GM20431 (cell line): ENCODE results near the gene AMH.
"Not testable (repeated sequence)": the region's sequence is repeated elsewhere in the genome, so short reads cannot be mapped to it uniquely, and the experiment has no call there.

ENCODE experiments used
- in situ Hi-C: fragments of 300-500 bp; cut with MseI, MboI; formaldehyde crosslinking; loops from one replicate; pipeline ENCODE4 v1.15.0; 2020; ENCODE audit warnings: low sequenced_read_pairs; ENCODE audit not compliant: unreplicated experiment

Gene AMH

DNA sequence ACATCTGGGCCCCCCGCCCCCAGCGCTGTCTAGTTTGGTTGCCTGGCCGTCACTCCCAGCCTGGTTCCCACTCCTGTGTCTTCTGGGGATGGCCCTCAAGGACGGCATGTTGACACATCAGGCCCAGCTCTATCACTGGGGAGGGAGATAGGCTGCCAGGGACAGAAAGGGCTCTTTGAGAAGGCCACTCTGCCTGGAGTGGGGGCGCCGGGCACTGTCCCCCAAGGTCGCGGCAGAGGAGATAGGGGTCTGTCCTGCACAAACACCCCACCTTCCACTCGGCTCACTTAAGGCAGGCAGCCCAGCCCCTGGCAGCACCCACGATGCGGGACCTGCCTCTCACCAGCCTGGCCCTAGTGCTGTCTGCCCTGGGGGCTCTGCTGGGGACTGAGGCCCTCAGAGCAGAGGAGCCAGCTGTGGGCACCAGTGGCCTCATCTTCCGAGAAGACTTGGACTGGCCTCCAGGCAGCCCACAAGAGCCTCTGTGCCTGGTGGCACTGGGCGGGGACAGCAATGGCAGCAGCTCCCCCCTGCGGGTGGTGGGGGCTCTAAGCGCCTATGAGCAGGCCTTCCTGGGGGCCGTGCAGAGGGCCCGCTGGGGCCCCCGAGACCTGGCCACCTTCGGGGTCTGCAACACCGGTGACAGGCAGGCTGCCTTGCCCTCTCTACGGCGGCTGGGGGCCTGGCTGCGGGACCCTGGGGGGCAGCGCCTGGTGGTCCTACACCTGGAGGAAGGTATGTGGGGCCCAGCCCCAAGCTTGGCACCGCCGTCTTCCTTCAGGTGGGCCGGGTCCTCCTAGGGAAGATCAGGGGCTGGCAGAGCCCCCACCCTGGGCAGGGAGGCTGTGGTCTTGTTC, at the start of gene AMH:
Gene AMH, plus strand, starts transcription at position 314 of the 857 bp plus-strand sequence. Its CDS starts 10 bp downstream, at position 324.
- in situ Hi-C loops, result no loop called here

DNA sequence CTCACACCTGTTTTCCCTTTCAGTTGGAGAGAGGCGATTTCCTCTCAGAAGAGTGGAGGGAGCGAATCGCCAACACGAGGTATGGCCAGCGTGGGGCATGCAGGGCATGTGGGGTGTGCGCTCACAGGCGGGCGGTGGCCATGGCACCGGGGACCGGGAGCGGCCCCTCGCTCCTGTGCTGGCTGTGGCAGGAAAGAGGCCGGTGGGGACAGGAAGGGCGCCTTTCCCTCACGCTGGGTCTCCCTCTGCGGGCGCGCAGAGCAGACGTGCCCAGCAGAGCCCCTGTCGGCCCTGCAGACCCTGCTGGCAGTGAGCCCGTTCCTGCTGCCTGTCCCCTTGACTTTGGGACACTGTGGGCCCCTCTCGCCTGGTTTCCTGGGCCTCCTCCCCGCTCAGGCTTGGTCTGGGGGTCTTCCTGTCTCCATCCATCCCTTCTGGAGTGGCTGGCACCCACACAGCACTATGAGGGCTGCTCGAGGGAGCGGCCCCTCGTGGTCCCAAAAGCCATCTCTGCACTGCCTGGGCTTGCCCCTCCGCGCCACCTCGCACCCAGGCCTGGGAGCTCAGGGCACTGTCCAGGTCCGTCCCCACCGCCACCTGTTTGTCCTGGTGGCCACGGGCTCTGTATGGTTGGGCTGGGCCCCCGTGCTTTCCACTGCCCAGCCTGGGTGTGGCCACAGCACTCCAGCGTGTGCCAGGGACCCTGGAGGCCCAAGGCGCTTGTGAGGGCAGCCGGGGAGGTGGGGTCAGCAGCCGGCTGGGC, 49.1 kb upstream of the AMH start:
- in situ Hi-C loops, result no loop called here

DNA sequence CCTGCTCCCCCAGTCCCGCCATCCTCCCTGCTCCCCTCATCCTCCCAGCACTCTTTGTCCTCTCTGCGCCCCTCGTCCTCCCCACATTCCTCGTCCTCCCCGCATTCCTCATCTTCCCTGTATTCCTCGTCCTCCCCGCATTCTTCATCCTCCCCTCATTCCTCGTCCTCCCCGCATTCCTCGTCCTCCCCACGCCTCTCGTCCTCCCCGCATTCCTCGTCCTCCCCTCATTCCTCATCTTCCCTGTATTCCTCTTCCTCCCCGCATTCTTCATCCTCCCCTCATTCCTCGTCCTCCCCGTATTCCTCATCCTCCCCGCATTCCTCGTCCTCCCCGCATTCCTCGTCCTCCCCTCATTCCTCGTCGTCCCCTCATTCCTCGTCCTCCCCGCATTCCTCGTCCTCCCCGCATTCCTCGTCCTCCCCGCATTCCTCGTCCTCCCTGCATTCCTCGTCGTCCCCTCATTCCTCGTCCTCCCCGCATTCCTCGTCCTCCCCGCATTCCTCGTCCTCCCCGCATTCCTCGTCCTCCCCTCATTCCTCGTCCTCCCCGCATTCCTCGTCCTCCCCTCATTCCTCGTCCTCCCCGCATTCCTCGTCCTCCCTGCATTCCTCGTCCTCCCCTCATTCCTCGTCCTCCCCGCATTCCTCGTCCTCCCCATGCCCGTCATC, 48.4 kb upstream of the AMH start:
- in situ Hi-C loops, result not testable (repeated sequence)

DNA sequence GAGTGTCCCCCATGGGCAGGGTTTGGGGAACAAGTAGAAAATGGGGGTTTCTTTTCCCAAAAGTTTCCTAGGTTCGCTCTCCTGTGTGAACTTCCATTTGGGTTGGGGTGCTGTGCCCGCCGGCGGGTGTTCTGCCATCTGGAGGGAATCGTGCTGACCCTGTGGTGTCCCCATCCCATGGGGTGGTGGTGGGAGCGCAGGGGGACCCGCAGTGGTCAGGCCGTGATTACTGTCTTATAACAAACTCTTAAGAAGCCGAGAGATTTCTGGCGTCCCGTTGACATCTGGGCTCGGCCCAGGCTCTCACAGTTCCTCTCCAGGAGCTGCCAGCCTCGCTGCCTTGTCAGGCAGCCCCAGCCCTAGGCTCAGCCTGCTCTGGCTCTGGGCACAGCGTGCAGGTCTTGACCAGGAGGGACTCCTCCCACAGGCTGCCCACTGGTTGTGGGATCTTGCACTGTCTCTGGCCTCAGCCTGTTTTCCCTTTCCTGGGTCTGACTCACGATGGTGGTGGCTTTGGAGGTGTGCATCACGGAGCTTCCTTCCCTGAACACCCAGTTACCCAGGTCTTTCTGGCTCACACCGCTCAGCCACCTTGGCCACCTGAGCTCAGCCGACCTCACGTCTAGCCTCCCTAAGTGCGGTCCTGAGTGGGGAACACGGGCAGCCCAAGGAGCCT, 47.5 kb upstream of the AMH start:
- in situ Hi-C loops, result no loop called here

DNA sequence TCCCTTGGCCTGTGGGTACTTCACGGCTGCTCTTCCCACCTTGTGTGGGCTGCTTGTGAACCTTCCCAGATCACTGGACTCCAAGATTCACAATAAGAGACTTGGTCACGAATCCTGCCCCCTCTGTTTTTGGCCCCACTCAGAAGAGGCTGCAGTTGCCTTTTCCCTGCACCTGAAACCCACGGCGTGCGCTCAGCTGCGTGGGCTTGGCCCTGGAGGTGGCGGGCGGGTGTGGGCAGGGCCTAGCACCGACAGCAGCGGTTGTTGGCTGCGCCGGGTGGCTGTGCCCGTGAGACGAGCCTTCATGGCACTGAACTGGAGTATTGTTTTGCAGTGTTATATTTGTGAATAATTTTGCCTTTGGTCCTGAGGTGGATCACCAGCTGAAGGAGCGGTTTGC, 46.8 kb upstream of the AMH start:
- in situ Hi-C loops, result no loop called here

DNA sequence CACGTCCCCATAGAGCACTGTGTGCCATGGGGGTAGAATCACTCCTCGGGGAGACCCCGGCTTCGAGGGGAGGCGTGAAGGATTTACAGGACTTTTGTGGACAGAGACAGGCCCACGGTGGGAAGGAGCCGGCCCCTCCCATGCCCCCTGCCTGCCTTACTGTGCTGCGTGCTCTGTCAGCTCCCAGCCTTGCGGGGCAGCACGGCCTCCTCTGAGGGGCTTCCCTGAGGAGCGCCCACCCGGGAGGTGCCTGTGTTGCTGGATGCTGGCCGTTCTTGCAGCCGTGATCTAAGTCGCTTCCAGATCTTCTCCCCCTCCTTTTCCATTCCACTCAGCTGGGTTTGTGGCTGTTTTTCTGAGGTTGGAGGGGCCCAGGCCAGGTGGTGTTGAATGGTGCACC, 42.1 kb upstream of the AMH start:
- in situ Hi-C loops, result no loop called here

DNA sequence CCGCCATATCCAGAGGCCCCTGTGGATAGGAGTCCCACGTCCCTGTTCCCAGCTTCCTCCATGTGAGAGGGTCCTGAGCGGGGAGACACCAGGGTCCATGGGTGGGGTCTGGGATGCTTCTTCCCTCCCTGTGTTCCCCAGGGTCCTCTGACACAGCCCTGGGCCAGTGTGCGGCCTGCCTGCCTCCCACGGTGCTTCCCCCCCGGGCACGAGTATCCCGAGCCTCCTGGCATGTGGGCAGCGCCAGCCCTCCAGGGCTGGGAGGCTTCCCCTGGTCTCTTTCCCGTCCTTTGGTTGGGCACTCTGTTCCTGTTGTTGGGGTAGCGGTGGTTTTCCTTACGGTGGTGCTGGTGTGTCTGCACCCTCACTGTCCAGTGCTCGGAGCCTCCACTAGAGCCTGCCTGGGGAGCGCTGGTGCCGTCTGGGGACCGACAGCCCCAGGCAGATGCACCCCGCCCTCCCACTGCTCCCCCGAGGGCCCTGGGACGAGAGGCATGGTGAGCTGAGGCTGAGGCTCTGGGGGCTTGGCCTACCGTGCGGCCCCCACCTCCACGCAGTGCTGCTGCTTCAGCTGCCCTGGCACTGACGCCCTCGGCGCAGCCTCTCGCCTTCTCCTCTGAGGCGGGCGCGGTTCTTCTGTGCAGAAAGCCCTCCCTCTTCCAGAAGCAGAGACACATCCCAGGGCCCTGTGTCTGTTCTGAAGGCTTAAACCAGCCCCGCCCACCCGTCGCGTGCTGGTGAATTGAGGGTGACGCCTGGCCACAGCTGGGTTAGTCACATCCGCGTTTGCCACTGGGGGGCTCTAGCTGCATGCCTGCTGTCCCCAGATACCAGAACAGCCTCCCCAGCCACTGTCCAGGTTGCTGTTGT, 40.9 kb upstream of the AMH start:
- in situ Hi-C loops, result no loop called here

DNA sequence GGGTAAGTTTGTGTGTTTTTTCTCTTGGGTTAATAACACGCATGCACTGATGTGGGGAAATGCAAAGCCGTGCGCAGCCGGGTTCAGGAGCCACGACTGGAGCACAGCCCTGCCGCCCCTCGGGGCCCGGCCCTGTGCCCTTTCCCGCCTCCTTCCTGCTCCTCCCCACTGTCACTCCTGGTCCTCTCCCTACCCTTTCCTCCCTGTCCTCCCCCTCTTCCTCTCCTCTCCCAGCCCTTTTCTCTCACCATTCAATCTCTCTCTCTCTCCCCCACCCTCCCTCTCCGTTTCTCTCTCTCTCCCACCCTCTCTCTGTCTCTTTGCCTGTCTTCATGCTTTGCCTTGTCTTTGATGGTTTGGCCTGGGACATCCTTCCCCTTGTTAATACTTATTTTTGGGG, 40.1 kb upstream of the AMH start:
- in situ Hi-C loops, result no loop called here

DNA sequence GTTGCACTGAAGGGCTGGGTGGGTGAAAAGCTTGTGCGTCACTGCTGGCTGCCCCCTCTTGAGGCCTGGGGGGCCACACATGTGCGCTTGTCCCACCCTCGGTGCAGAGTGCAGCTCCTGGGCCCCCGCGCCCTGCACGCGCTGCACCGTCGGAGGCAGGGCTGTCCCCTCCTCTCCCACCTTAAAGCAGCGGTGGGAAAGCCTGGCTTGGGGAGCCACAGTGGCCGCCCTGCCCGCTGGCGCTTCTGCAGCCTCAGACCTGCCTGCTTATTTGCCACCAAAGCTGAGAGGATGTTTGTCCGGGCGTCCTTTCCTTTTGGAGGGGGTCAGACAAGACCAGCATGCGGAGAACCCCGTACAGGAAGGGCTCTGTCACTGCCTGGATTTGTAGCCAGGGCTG, 39.7 kb upstream of the AMH start:
- in situ Hi-C loops, result no loop called here

DNA sequence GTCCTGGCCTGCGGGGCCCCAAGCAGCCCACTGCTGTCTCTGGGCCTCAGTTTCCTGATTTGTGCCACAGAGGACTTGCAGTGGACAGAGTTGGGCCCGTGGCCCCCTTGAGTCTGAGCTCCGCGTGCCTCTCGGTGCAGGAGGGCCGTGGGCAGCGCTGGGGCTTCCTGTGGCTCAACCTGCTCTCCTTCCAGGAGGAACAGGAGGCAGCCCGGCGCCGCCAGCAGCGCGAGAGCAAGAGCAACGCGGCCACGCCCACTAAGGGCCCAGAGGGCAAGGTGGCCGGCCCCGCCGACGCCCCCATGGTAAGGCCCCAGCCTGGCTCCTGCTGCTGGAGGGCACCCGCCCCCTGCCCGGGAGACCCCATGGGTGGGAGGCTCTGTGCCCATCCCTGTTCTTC, 38.9 kb upstream of the AMH start:
- in situ Hi-C loops, result no loop called here

DNA sequence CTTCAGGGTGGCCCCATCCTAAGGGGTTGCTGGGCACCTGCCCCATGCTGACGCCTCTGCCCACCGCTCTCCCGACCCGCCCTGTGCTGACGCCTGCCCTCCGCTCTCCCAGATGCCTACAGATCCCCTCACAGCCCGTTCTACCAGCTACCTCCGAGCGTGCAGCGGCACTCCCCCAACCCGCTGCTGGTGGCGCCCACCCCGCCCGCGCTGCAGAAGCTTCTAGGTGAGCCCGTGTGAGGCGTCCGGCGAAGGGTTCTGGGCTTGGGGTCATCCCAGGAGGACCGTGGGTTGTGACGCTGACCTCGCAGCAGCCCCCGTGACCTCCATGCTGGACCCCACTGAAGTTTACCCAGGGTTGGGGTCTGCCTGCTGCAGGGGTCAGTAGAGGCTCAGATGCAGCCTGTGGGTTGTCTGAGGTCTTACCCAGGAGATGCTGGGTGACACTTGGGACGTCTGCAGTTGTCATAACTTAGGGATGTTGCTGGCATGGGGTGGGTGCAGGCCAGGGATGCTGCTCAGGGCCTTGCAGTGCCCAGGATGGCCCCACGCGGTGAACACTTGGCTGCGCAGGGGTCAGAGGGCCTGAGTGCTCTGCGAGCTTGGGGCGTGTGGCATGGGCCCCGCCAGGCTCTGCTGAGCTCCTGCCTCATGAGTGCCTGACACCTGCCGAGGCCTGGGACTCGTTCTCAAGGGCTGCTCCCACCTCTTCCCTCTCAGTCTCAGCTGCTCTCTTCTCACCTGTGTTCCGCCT, 38.0 kb upstream of the AMH start:
- in situ Hi-C loops, result no loop called here

DNA sequence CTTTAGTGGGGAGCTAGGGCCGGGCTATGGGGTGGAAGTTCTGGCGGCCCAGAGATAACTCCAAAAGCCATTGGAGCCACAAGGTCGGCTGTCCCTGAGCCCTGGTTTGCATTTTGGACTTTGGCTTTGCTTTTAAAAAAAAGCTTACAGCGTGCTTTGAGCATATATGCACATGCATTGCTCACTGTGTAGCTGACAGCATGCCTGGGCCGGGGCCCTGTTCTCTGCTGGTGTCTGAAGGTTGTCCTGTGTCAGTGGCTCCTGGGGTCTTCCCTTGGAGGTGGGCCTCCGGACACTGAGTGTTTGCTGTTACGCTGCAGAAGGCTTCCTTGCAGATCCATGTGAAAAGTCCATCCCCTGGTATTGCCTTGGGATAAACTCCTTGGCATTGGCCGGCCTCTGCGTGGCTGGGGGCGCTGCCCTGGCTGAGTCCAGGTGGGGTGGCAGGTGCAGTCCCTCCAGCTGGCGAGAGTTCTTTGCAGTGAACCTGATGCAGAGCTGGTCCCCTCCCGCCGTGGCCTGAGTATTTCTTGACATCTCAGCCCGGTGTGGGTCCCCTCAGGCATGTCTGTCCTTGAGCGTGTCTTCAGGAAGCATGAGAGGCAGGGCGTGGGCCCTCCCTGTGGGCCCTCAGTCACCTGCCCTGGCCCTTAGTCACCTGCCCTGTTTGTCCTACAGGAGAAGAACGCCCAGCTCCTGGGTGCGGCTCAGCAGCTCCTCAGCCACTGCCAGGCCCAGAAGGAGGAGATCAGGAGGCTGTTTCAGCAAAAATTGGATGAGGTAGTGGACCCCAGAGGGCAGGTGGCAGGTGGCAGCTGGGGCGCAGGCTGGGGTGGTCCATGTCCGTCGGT, 36.0 kb upstream of the AMH start:
- in situ Hi-C loops, result no loop called here

DNA sequence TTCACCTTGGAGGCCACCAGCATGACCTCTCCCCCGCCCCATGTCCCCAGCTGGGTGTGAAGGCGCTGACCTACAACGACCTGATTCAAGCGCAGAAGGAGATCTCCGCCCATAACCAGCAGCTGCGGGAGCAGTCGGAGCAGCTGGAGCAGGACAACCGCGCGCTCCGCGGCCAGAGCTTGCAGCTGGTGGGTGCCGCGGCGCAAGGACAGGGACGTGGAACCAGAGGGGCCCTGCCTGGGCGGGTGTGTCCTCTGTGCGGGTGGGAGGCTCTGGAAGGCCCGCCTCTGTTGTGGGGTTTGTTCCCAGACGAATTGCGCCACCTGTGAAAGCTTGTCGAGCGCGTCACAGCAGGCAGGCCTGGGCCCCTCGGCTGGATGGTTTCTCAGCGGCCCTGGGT, 35.3 kb upstream of the AMH start:
- in situ Hi-C loops, result no loop called here

DNA sequence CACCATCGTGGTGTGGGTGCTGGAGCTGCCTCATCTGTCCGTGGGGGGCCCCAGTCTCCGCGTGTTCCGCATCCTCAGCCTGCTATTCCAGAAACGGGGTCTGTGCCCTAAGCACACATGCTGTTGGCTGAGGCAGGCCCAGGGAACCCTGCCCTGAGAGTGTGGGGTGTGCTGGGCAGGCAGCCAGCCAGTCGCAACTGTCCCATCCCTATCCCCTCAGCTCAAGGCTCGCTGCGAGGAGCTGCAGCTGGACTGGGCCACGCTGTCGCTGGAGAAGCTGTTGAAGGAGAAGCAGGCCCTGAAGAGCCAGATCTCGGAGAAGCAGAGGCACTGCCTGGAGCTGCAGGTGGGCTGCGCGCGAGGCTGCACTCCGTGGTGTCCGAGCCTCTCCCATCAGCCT, 34.9 kb upstream of the AMH start:
- in situ Hi-C loops, result no loop called here

DNA sequence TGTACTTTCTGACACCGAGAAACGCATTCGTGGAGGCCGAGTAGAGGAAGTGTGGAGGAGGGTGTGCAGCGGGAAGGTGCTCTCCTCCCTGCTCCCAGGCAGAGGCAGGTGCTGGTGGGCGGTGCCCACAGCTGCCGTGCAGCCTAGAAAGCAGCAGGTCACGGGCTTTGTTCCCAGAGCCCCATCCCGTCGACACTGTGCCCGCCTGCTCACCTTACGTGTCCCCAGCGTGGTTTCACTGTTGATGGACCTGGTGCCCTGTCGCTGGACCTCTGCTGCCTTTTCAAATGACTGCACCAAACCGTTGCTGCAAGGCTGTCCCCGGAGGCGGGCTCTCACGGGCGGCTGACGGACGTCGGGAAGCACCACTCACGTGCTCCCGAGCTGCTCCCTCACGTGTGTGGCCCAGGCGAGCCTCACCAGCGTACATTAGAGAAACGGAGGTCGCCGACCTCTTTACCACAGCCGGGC, 33.8 kb upstream of the AMH start:
- in situ Hi-C loops, result no loop called here

DNA sequence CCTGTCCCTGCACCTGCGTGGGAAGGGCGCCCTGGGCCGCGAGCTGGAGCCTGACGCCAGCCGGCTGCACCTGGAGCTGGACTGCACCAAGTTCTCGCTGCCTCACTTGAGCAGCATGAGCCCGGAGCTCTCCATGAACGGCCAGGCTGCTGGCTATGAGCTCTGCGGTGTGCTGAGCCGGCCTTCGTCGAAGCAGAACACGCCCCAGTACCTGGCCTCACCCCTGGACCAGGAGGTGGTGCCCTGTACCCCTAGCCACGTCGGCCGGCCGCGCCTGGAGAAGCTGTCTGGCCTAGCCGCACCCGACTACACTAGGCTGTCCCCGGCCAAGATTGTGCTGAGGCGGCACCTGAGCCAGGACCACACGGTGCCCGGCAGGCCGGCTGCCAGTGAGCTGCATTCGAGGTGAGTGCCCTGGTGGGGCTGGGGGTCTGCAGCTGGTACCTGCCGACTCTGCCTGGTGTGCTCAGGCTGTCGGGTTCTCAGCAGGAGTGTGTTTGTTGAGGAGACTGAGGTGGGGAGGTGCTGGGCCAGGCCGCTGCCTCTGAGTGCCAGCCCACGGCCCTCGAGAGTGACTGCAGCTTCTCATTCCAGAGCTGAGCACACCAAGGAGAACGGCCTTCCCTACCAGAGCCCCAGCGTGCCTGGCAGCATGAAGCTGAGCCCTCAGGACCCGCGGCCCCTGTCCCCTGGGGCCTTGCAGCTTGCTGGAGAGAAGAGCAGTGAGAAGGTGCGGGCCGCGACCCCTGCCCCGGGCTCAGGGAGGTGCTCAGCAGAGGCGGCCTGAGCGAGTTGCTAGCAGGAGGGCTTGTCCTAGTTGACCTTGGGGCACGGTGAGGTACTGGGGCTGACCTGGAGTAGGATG, 32.5 kb upstream of the AMH start:
- in situ Hi-C loops, result no loop called here

DNA sequence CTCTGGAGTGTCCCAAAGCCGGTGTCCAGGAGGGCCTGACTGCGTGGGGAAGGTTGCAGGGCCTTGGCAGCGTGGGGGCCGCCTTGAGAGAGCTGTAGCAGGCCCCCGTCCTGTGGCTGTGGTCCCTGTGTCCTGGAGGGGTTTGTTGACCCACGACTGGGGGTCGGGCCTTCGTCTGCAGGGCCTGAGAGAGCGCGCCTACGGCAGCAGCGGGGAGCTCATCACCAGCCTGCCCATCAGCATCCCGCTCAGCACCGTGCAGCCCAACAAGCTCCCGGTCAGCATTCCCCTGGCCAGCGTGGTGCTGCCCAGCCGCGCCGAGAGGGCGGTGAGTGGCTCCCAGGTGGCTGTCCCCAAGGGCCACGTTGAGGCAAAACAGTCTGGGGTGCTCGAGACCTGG, 31.5 kb upstream of the AMH start:
- in situ Hi-C loops, result no loop called here
